ENCODE results near the gene TLK1. TPM values are rescaled to one million over a fixed set of nuclear protein-coding genes. Genes with fewer than 3 reads are reported as not detected.
"Not testable (repeated sequence)": the region's sequence is repeated elsewhere in the genome, so short reads cannot be mapped to it uniquely, and the experiment has no call there.

Gene TLK1
- polyA plus RNA-seq, 1 experiment: 28.3 TPM

GRCh38 chr2:171084128-171084527 lies 76.6 kb downstream of the TLK1 start:
- H3K27me3 ChIP-seq (ENCODE audit: control insufficient read depth, insufficient read depth, low read length): no peaks in the 10 kb centered on the region
- no peak for TF ChIP-seq CTCF (IDR thresholded peaks at IDR 0.05; ENCODE audit: low read depth, low read length)
- H3K27ac ChIP-seq (ENCODE audit: low read depth, low read length): no peak overlapping the region
- no peak overlapping the region for H3K4me3 ChIP-seq (ENCODE audit: low read depth, low read length)
- ChIA-PET POLR2A (interaction anchor here (0.6 kb wide), 1 partner anchor 256 kb away, joined by 5 read pairs; no protein-coding TSS in a partner anchor), CTCF (no interaction called here)
- no peaks in the 10 kb centered on the region; the same call in 1 of the 2 replicates for H3K9me3 ChIP-seq (ENCODE audit: control insufficient read depth, insufficient read depth, low read length)
- DNase-seq (ENCODE audit: low read depth, low spot score): no peak

- POLR2A ChIA-PET: no interaction called here
- no peak for DNase-seq (ENCODE audit: low read depth, low spot score)
These were observed 77.2 kb downstream of the TLK1 start for GRCh38 chr2:171083451-171083850.

GRCh38 chr2:171081649-171082111 lies 79.0 kb downstream of the TLK1 start:
- H3K27ac ChIP-seq (ENCODE audit: low read depth, low read length): no peak overlapping the region
- TF ChIP-seq CTCF (IDR thresholded peaks at IDR 0.05; ENCODE audit: low read depth, low read length): no peak
- H3K9me3 ChIP-seq (ENCODE audit: control insufficient read depth, insufficient read depth, low read length): no peaks in the 10 kb centered on the region
- CTCF ChIA-PET: interaction anchor here (0.7 kb wide), 1 partner anchor 72 kb away, joined by 4 read pairs; no protein-coding TSS in a partner anchor
- POLR2A ChIA-PET: no interaction called here
- no peaks in the 10 kb centered on the region for H3K27me3 ChIP-seq (ENCODE audit: control insufficient read depth, insufficient read depth, low read length)
- no peak overlapping the region for H3K4me3 ChIP-seq (ENCODE audit: low read depth, low read length)
- DNase-seq (ENCODE audit: low read depth, low spot score): no peak

More at GRCh38 chr2:171083451-171083850, 77.2 kb downstream of the TLK1 start:
- Histone ChIP-seq H3K4me3 (ENCODE audit: low read depth, low read length) (no peak overlapping the region), H3K27ac (ENCODE audit: low read depth, low read length) (no peak overlapping the region), H3K9me3 (ENCODE audit: control insufficient read depth, insufficient read depth, low read length) (no peaks in the 10 kb centered on the region; the same call in 1 of the 2 replicates), H3K27me3 (ENCODE audit: control insufficient read depth, insufficient read depth, low read length) (no peaks in the 10 kb centered on the region)
- CTCF ChIA-PET: no interaction called here
- no peak for TF ChIP-seq CTCF (IDR thresholded peaks at IDR 0.05; ENCODE audit: low read depth, low read length)

GRCh38 chr2:171080607-171081006 lies 80.1 kb downstream of the TLK1 start:
- H3K27ac ChIP-seq (ENCODE audit: low read depth, low read length): no peak overlapping the region

GRCh38 chr2:171076422-171076821 lies 84.3 kb downstream of the TLK1 start:
- H3K27me3 ChIP-seq (ENCODE audit: control insufficient read depth, insufficient read depth, low read length); H3K27ac ChIP-seq (ENCODE audit: low read depth, low read length); POLR2A ChIA-PET; DNase-seq (ENCODE audit: low read depth, low spot score); H3K4me3 ChIP-seq (ENCODE audit: low read depth, low read length); H3K9me3 ChIP-seq (ENCODE audit: control insufficient read depth, insufficient read depth, low read length): not testable (repeated sequence)
- CTCF ChIA-PET: interaction anchor here (0.6 to 2.5 kb wide), 2 partner anchors 10 to 45 kb away, joined by 3 to 11 read pairs; no protein-coding TSS in a partner anchor

More at GRCh38 chr2:171080607-171081006, 80.1 kb downstream of the TLK1 start:
- DNase-seq (ENCODE audit: low read depth, low spot score): no peak
- Histone ChIP-seq H3K9me3 (ENCODE audit: control insufficient read depth, insufficient read depth, low read length) (no peaks in the 10 kb centered on the region), H3K27me3 (ENCODE audit: control insufficient read depth, insufficient read depth, low read length) (no peaks in the 10 kb centered on the region), H3K4me3 (ENCODE audit: low read depth, low read length) (no peak overlapping the region)
- POLR2A ChIA-PET: no interaction called here
- no peak for TF ChIP-seq CTCF (IDR thresholded peaks at IDR 0.05; ENCODE audit: low read depth, low read length)
- CTCF ChIA-PET: interaction anchor here (1.2 kb wide), 1 partner anchor 336 kb away, joined by 3 read pairs; no protein-coding TSS in a partner anchor

Measured in AG04450 (cell line).